IPS DF 6.9 (cell line): Measurements from ENCODE around the gene FHIT.

Experiments used
- DNase-seq: peaks from one replicate; pipeline ENCODE4 v3.0.0-alpha.2; 2013; ENCODE audit warnings: low read depth, low spot score
- H3K27ac ChIP-seq: one replicate; pipeline ENCODE4 v1.5.1; 2013; ENCODE audit warnings: low read length, control low read depth
- H3K27me3 ChIP-seq: 2 replicates; pipeline ENCODE4 v1.6.1; 2013; ENCODE audit warnings: mild to moderate bottlenecking, low read length; ENCODE audit not compliant: control insufficient read depth, insufficient read depth
- H3K36me3 ChIP-seq: 2 replicates; pipeline ENCODE4 v1.6.1; 2013; ENCODE audit warnings: low read length; ENCODE audit not compliant: control insufficient read depth, insufficient read depth
- H3K4me1 ChIP-seq: 2 replicates; pipeline ENCODE4 v1.6.1; 2013; ENCODE audit warnings: low read length; ENCODE audit not compliant: control insufficient read depth, insufficient read depth
- H3K4me3 ChIP-seq: 2 replicates; pipeline ENCODE4 v1.5.1; 2013; ENCODE audit warnings: mild to moderate bottlenecking, low read length
- H3K9me3 ChIP-seq: 2 replicates; pipeline ENCODE4 v1.6.1; 2013; ENCODE audit warnings: low read length, inconsistent platforms; ENCODE audit not compliant: control insufficient read depth, insufficient read depth
- WGBS: extraction: QIAGEN DNeasy Blood & Tissue Kit; methylation state at CpG from one replicate; pipeline ENCODE4 v1.1.7; 2013; ENCODE audit warnings: mixed read lengths, missing lambda C conversion rate; ENCODE audit not compliant: insufficient read length, insufficient coverage; 5-methylcytosine and 5-hydroxymethylcytosine counted together

The FHIT gene

GRCh38 chr3:61154457-61155198 is 96.6 kb downstream of the FHIT start:
- no peaks in the 10 kb centered on the region for H3K27me3 ChIP-seq
- DNase-seq, result no peak
- no peak overlapping the region for H3K27ac ChIP-seq
- no peaks in the 10 kb centered on the region for H3K4me1 ChIP-seq
- WGBS, result no CpG with 5 or more reads among the region's 7 CpGs
- H3K36me3 ChIP-seq, result no peaks in the 10 kb centered on the region
- H3K4me3 ChIP-seq, result no peak overlapping the region
- H3K9me3 ChIP-seq, result no peaks in the 10 kb centered on the region

- WGBS, result no CpG with 5 or more reads among the region's 1 CpG
- H3K27me3 ChIP-seq, result no peaks in the 10 kb centered on the region
Observed at GRCh38 chr3:61152071-61152470, 99.2 kb downstream of the FHIT start.

GRCh38 chr3:61149236-61149635 is 102.0 kb downstream of the FHIT start:
- no peak overlapping the region for H3K4me3 ChIP-seq
- no peaks in the 10 kb centered on the region for H3K36me3 ChIP-seq
- no peaks in the 10 kb centered on the region for H3K9me3 ChIP-seq
- H3K4me1 ChIP-seq, result no peaks in the 10 kb centered on the region
- H3K27ac ChIP-seq, result no peak overlapping the region
- H3K27me3 ChIP-seq, result no peaks in the 10 kb centered on the region
- DNase-seq, result no peak

More at GRCh38 chr3:61152071-61152470, 99.2 kb downstream of the FHIT start:
- no peak overlapping the region for H3K27ac ChIP-seq
- no peaks in the 10 kb centered on the region for H3K36me3 ChIP-seq
- no peak overlapping the region for H3K4me3 ChIP-seq
- no peaks in the 10 kb centered on the region for H3K9me3 ChIP-seq
- H3K4me1 ChIP-seq, result no peaks in the 10 kb centered on the region
- DNase-seq, result no peak

GRCh38 chr3:61146010-61146890 is 105.0 kb downstream of the FHIT start:
- no peaks in the 10 kb centered on the region for H3K9me3 ChIP-seq
- no peaks in the 10 kb centered on the region for H3K27me3 ChIP-seq
- no peaks in the 10 kb centered on the region for H3K4me1 ChIP-seq
- no peak overlapping the region for H3K27ac ChIP-seq
- no CpG with 5 or more reads among the region's 3 CpGs for WGBS
- no peak overlapping the region for H3K4me3 ChIP-seq
- H3K36me3 ChIP-seq, result no peaks in the 10 kb centered on the region
- no peak for DNase-seq

GRCh38 chr3:61141697-61142096 is 109.6 kb downstream of the FHIT start:
- Histone ChIP-seq H3K4me1 (peaks cover 3% of the 10 kb centered on the region; the same call in 1 of the 2 replicates), H3K36me3 (no peaks in the 10 kb centered on the region), H3K27me3 (no peaks in the 10 kb centered on the region), H3K27ac (no peak overlapping the region), H3K9me3 (no peaks in the 10 kb centered on the region), H3K4me3 (no peak overlapping the region)
- no CpG with 5 or more reads among the region's 3 CpGs for WGBS
- DNase-seq, result peak; percentile 25

- WGBS, result no CpG with 5 or more reads among the region's 4 CpGs
- H3K4me3 ChIP-seq, result no peak overlapping the region
- H3K4me1 ChIP-seq, result peaks cover 3% of the 10 kb centered on the region; the same call in 1 of the 2 replicates
- H3K36me3 ChIP-seq, result no peaks in the 10 kb centered on the region
- peak; percentile 9 for DNase-seq
- no peaks in the 10 kb centered on the region for H3K9me3 ChIP-seq
- H3K27ac ChIP-seq, result peak overlapping the region; percentile 88
- H3K27me3 ChIP-seq, result no peaks in the 10 kb centered on the region
Observed at GRCh38 chr3:61141227-61141626, 110.0 kb downstream of the FHIT start.

- H3K36me3 ChIP-seq, result no peaks in the 10 kb centered on the region
- H3K9me3 ChIP-seq, result no peaks in the 10 kb centered on the region
- WGBS, result no CpG with 5 or more reads among the region's 4 CpGs
- no peak overlapping the region for H3K27ac ChIP-seq
- no peaks in the 10 kb centered on the region for H3K27me3 ChIP-seq
- no peak for DNase-seq
- H3K4me1 ChIP-seq, result peaks cover 3% of the 10 kb centered on the region; the same call in 1 of the 2 replicates
- no peak overlapping the region for H3K4me3 ChIP-seq
Observed at GRCh38 chr3:61139686-61140085, 111.6 kb downstream of the FHIT start.

- no peak overlapping the region for H3K27ac ChIP-seq
- no peaks in the 10 kb centered on the region for H3K36me3 ChIP-seq
- DNase-seq, result no peak
- no peaks in the 10 kb centered on the region for H3K27me3 ChIP-seq
- peaks cover 3% of the 10 kb centered on the region; the same call in 1 of the 2 replicates for H3K4me1 ChIP-seq
- no CpG with 5 or more reads among the region's 5 CpGs for WGBS
- no peak overlapping the region for H3K4me3 ChIP-seq
- no peaks in the 10 kb centered on the region for H3K9me3 ChIP-seq
Observed at GRCh38 chr3:61138401-61138800, 112.9 kb downstream of the FHIT start.

GRCh38 chr3:61136191-61136590 is 115.1 kb downstream of the FHIT start:
- Histone ChIP-seq H3K4me1 (peaks cover 3% of the 10 kb centered on the region; the same call in 1 of the 2 replicates), H3K27me3 (no peaks in the 10 kb centered on the region), H3K36me3 (no peaks in the 10 kb centered on the region), H3K27ac (no peak overlapping the region), H3K4me3 (no peak overlapping the region), H3K9me3 (no peaks in the 10 kb centered on the region)
- no CpG with 5 or more reads among the region's 5 CpGs for WGBS
- no peak for DNase-seq

- H3K4me1 ChIP-seq, result no peaks in the 10 kb centered on the region
- no peak overlapping the region for H3K4me3 ChIP-seq
- no peaks in the 10 kb centered on the region for H3K9me3 ChIP-seq
- no peaks in the 10 kb centered on the region for H3K36me3 ChIP-seq
- no CpG with 5 or more reads among the region's 3 CpGs for WGBS
- DNase-seq, result no peak
- no peaks in the 10 kb centered on the region for H3K27me3 ChIP-seq
- no peak overlapping the region for H3K27ac ChIP-seq
Observed at GRCh38 chr3:61134532-61134931, 116.7 kb downstream of the FHIT start.
